Activated naive CD8-positive, alpha-beta T cell treated with anti-CD3 and anti-CD28 coated beads, Interleukin-2, amount 10 ng/mL, durations not matched to agents 7 days and 5 days (primary cell): ENCODE results near the gene CYTH1. TPM values are rescaled to one million over a fixed set of nuclear protein-coding genes. Genes with fewer than 3 reads are reported as not detected.

Experiments used
- ATAC-seq: fragments of 150-1000 bp; cut with Tn5 transposase; one replicate; pipeline ENCODE4 v1.10.0; 2021; ENCODE audit warnings: low read depth, moderate library complexity
- POLR2A ChIA-PET: fragments of 350-600 bp; sonication (Branson Sonifier 250); formaldehyde crosslinking; loops from one replicate; lab custom pipeline; 2021; ENCODE audit warnings: antibody characterized with exemption; lab: Charles Lee
- DNase-seq: peaks from one replicate; pipeline ENCODE4 v3.0.0; 2021
- H3K27ac Mint-ChIP-seq: one replicate; pipeline ENCODE4 v1.8.0; 2022; ENCODE audit warnings: mild to moderate bottlenecking, mixed read lengths
- H3K27me3 Mint-ChIP-seq: one replicate; pipeline ENCODE4 v1.8.0; 2022; ENCODE audit warnings: mild to moderate bottlenecking, moderate library complexity, mixed read lengths
- H3K36me3 Mint-ChIP-seq: one replicate; pipeline ENCODE4 v1.8.0; 2021; ENCODE audit warnings: mild to moderate bottlenecking, mixed read lengths
- H3K4me1 Mint-ChIP-seq: one replicate; pipeline ENCODE4 v1.8.0; 2021; ENCODE audit warnings: mixed read lengths
- H3K4me3 Mint-ChIP-seq: one replicate; pipeline ENCODE4 v1.8.0; 2022; ENCODE audit warnings: mild to moderate bottlenecking, moderate library complexity, mixed read lengths
- H3K9me3 Mint-ChIP-seq: one replicate; pipeline ENCODE4 v1.8.0; 2021; ENCODE audit warnings: mixed read lengths
- total RNA-seq, 2 experiments: library from RNA; stranded (reverse); gene quantifications; one replicate each; pipeline ENCODE4 v1.2.3, GENCODE V29; 2021

CYTH1 gene
- total RNA-seq, 2 experiments from 2014 or later: 180 to 200 TPM

DNA sequence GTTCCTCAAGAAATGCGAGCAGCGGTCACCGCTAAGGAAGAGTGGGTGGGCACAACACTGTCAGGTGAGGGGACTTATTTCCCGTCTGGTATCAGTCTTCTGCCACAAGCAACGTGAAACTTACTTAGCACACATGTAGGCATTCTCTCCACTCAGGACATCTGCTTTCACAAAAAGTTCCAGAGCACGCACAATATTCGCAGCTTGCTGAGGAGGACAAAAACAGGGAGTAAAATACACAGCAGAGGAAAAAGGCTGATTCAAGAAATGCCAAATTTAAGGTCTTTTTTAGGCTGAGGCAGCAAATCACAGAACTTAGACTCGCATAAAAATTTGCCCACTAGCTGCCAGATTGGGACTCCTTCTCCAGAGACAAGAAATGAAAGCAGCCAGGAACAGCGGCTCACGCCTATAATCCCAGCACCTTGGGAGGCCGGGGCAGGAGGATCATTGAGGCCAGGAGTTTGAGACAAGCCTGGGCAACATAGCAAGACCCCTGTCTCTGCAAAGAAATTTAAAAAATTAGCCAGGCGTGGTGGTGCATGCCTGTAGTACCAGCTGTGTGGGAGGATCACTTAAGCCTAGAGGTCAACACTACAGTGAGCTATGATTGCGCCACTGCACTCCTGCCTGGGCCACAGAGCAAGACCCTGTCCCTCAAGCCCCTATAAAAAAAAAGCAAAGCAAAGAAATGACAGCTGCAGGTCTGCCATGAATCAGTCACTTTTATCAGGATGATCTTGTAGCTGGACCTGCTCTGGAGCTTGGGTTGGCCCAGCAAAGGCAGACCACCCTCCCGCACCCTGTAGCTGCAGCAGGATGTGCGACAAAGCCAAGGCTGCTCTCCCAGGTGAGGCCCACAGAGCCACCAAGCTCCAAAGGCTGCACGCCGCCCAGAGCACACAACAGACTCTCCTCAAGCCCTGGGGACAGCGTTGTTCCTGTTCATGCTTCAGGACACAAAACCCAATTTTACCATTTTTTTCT, 38.0 kb upstream of the CYTH1 start:
- Mint-ChIP-seq H3K36me3 (peaks cover 39% of the 10 kb centered on the region), H3K9me3 (no peaks in the 10 kb centered on the region), H3K4me1 (peaks cover 34% of the 10 kb centered on the region), H3K27me3 (no peaks in the 10 kb centered on the region), H3K27ac (peak overlapping the region; percentile 92), H3K4me3 (peak overlapping the region; percentile 78)
- POLR2A ChIA-PET: interaction anchor here (0.6 to 2.8 kb wide), 7 partner anchors 11 to 43 kb away, joined by 3 to 16 read pairs (median 3); partner anchors contain the start of gene USP36
- DNase-seq (no peak), ATAC-seq (no peak)

GRCh38 chr17:78819402-78819801, 37.3 kb upstream of the CYTH1 start:
- peaks cover 36% of the 10 kb centered on the region for H3K36me3 Mint-ChIP-seq
- H3K27me3 Mint-ChIP-seq: no peaks in the 10 kb centered on the region
- peaks cover 31% of the 10 kb centered on the region for H3K4me1 Mint-ChIP-seq
- ATAC-seq: no peak
- no peak for DNase-seq
- H3K27ac Mint-ChIP-seq: peak overlapping the region; percentile 92
- H3K4me3 Mint-ChIP-seq: peak overlapping the region; percentile 78
- no peaks in the 10 kb centered on the region for H3K9me3 Mint-ChIP-seq
- POLR2A ChIA-PET: interaction anchor here (0.7 to 2.8 kb wide), 7 partner anchors 16 to 44 kb away, joined by 3 to 16 read pairs (median 4); partner anchors contain the start of gene USP36

DNA sequence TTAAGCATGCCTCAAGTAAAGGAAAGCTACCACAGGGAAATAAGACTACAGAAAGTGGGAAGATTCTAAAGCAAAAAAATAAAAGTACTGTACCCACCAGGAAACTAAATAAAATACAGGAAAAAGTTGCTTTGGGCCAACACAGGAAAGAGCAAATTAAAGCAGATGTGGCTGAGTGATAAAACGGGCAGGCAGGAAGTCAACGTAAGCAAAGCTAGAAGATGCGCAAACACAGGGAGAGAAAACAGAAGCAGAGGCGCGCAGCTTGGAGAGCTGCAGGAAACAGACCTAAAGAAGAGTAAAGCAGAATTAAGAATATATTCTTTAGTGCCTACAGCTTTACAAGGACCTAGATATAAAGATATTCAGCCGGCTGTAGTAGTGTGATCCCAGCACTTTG, 36.9 kb upstream of the CYTH1 start:
- DNase-seq (no peak), ATAC-seq (peak; percentile 72)
- Mint-ChIP-seq H3K27ac (peak overlapping the region; percentile 92), H3K9me3 (no peaks in the 10 kb centered on the region), H3K4me1 (peaks cover 31% of the 10 kb centered on the region), H3K36me3 (peaks cover 32% of the 10 kb centered on the region), H3K27me3 (no peaks in the 10 kb centered on the region), H3K4me3 (peak overlapping the region; percentile 78)
- POLR2A ChIA-PET: interaction anchor here (0.7 to 2.8 kb wide), 7 partner anchors 16 to 43 kb away, joined by 3 to 16 read pairs (median 4); partner anchors contain the start of gene USP36

DNA sequence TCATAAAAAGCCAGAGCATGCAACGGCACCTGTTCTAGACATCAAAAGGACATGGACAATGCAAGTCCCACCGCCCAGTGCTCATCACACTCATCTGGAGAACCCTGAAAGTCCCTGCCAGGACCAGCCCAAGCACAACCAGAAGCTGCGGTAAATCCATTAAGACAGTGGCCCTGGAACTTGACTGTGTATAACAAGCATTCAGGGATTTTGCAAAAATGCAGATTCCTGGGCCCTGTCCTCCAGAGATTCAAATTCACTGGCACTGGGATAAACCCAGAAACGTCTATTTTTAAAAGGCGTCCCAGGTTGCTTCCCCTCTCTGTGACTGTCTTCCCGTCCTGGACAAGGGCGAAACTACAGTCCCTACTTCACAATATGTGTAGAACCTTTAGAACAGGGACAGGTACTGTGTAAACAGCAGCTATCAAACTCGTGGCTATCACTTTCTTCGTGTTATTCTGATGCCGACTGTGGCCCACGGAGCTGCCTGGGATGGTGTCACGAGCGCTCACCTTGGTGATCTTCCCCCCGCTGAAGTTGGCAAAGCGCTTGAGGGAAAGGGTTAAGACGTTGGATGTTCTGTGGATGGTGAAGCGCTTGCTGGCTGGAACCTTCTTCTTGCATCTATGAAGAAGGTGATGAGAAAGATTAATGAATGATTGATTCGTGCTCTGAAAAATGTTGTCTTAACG, 36.2 kb upstream of the CYTH1 start:
- ATAC-seq (no peak), DNase-seq (no peak)
- POLR2A ChIA-PET: interaction anchor here (0.9 to 2.8 kb wide), 4 partner anchors 17 to 38 kb away, joined by 3 to 16 read pairs (median 8); partner anchors contain the start of gene USP36
- Mint-ChIP-seq H3K36me3 (peaks cover 27% of the 10 kb centered on the region), H3K4me3 (peak overlapping the region; percentile 78), H3K4me1 (peaks cover 31% of the 10 kb centered on the region), H3K9me3 (no peaks in the 10 kb centered on the region), H3K27ac (peak overlapping the region; percentile 92), H3K27me3 (no peaks in the 10 kb centered on the region)

DNA sequence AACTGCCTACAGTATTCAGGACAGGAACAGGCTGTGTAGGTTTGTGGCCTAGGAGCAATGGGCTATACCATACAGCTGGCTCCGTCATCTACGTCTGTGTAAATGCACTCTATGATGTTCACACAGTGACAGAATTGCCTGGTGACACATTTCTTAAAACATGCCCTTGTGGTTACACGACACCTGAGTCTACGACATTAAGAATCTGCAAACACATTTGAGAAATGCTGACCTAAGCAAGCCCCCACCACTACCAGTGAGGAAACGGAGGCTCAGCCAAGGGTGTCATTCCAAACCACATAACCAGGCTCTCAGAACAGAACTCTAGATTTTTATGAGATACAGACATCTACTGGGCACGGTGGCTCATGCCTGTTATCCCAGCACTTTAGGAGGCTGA, 35.0 kb upstream of the CYTH1 start:
- Mint-ChIP-seq H3K27ac (peak overlapping the region; percentile 92), H3K36me3 (peaks cover 25% of the 10 kb centered on the region), H3K27me3 (no peaks in the 10 kb centered on the region), H3K9me3 (no peaks in the 10 kb centered on the region), H3K4me3 (peak overlapping the region; percentile 48), H3K4me1 (peaks cover 31% of the 10 kb centered on the region)
- ATAC-seq: peak; percentile 84
- DNase-seq: no peak
- POLR2A ChIA-PET: interaction anchor here (0.5 to 1.0 kb wide), 2 partner anchors 13 to 39 kb away, joined by 3 to 4 read pairs; no protein-coding TSS in a partner anchor

DNA sequence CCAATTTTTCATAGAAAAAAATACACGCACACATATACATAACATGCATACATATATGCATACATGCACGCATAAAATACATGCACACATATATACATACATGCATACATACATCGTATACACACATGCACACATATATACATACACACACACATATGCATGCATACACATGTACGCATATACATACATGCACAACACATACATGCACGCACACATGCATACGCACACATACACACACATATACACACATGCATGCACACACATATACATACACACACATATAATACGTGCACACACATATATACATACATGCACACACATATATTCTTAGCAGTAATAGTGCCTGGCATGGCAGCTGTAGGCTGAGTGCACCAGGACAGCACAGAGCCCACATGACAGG, 33.6 kb upstream of the CYTH1 start:
- POLR2A ChIA-PET: no interaction called here
- Mint-ChIP-seq H3K27me3 (no peaks in the 10 kb centered on the region), H3K27ac (no peak overlapping the region), H3K9me3 (no peaks in the 10 kb centered on the region), H3K4me3 (no peak overlapping the region), H3K4me1 (peaks cover 31% of the 10 kb centered on the region), H3K36me3 (peaks cover 28% of the 10 kb centered on the region)
- ATAC-seq: no peak
- DNase-seq: no peak

DNA sequence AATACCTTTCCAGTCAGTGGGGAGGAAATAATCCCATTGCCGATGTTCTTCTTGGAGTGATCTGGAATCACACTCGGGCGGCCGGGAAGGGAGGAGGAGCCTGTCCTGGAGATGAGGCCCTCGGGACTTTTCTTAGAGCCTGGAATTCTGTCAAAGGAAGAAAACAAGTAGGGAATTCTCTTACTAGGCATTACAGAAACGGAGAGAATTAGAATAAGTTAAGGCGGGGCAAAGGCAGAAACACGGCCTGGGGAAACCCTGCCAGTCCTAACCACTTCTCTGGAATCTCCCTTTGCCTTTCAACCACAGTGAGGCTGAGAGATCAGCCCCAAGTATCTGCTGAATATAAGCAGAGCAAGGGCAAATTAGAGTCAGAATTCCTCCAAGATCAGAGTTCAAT, 30.8 kb upstream of the CYTH1 start:
- Mint-ChIP-seq H3K9me3 (no peaks in the 10 kb centered on the region), H3K4me3 (no peak overlapping the region), H3K4me1 (peaks cover 12% of the 10 kb centered on the region), H3K36me3 (peaks cover 26% of the 10 kb centered on the region), H3K27ac (no peak overlapping the region), H3K27me3 (no peaks in the 10 kb centered on the region)
- ATAC-seq (no peak), DNase-seq (no peak)
- POLR2A ChIA-PET: no interaction called here

GRCh38 chr17:78808163-78808562, 26.1 kb upstream of the CYTH1 start:
- no peak for ATAC-seq
- Mint-ChIP-seq H3K27me3 (no peaks in the 10 kb centered on the region), H3K36me3 (peaks cover 34% of the 10 kb centered on the region), H3K4me1 (peaks cover 20% of the 10 kb centered on the region), H3K4me3 (no peak overlapping the region), H3K9me3 (no peaks in the 10 kb centered on the region), H3K27ac (no peak overlapping the region)
- POLR2A ChIA-PET: no interaction called here
- no peak for DNase-seq

GRCh38 chr17:78806451-78806850, 24.4 kb upstream of the CYTH1 start:
- Mint-ChIP-seq H3K4me3 (no peak overlapping the region), H3K27me3 (no peaks in the 10 kb centered on the region), H3K4me1 (peaks cover 23% of the 10 kb centered on the region), H3K27ac (peak overlapping the region; percentile 68), H3K36me3 (peaks cover 38% of the 10 kb centered on the region), H3K9me3 (no peaks in the 10 kb centered on the region)
- DNase-seq: no peak
- no peak for ATAC-seq
- POLR2A ChIA-PET: no interaction called here

- Mint-ChIP-seq H3K4me1 (peaks cover 24% of the 10 kb centered on the region), H3K27ac (no peak overlapping the region), H3K4me3 (no peak overlapping the region), H3K36me3 (peaks cover 30% of the 10 kb centered on the region), H3K9me3 (no peaks in the 10 kb centered on the region), H3K27me3 (no peaks in the 10 kb centered on the region)
- DNase-seq (no peak), ATAC-seq (peak; percentile 23)
- POLR2A ChIA-PET: interaction anchor here (0.5 kb wide), 1 partner anchor 80 kb away, joined by 3 read pairs; no protein-coding TSS in a partner anchor
Observed at GRCh38 chr17:78805301-78805700, 23.2 kb upstream of the CYTH1 start.

DNA sequence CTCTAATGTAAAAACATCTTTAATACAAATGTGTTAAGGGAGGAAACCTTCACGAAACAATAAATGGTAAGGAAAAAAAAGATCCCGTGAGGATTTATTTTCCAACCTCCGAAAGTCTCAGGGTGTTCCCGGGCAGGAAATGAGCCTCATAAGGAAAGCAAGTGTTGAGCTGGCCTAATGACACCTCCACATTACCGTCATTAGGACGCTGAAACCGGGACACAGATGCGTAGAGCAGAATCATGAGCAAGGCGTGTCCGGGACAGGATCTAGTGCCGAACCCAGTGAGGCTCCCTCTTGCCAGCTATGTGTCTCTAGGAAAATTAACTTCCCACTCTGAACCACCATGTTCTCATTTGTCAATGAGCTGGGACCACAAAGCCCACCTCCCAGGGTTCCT, 22.7 kb upstream of the CYTH1 start:
- H3K27ac Mint-ChIP-seq: no peak overlapping the region
- H3K36me3 Mint-ChIP-seq: peaks cover 31% of the 10 kb centered on the region
- ATAC-seq: no peak
- H3K4me1 Mint-ChIP-seq: peaks cover 26% of the 10 kb centered on the region
- no peaks in the 10 kb centered on the region for H3K9me3 Mint-ChIP-seq
- POLR2A ChIA-PET: interaction anchor here (0.5 to 1.3 kb wide), 2 partner anchors 19 to 79 kb away, joined by 3 read pairs; no protein-coding TSS in a partner anchor
- no peaks in the 10 kb centered on the region for H3K27me3 Mint-ChIP-seq
- H3K4me3 Mint-ChIP-seq: no peak overlapping the region
- no peak for DNase-seq

DNA sequence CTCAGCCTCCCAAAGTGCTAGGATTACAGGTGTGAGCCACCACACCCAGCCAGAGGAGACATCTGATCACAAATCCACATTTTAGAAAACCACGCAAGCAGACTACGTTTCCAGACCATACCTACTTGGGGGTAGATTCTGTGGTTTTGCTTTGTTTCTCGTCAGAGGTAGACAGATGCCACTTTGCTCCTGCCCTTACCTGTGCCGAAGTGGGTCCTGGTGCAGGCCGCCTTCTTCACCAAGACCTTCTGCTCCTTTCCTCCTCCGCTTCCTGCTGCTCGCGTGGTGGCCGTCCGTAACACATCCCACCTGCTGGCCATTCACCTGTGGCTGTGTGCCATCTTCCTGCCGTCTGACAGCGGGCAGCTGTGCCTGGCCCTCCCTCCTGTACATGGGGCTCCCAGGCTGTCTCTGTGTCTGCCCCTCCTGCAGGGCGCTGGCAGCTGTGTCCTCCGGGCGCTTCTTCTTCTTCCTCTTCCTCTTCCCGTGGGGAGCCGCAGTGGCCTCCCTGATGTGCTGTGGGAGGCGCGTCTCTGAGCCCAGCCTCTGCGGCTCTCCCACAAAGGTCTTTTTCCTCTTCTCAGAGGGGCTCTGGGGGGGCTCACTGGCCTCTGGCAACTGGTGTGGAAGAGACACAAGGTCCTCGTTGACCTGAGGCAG, 21.2 kb upstream of the CYTH1 start:
- H3K9me3 Mint-ChIP-seq: no peaks in the 10 kb centered on the region
- ATAC-seq: peak; percentile 28
- peak overlapping the region; percentile 86 for H3K27ac Mint-ChIP-seq
- H3K4me1 Mint-ChIP-seq: peaks cover 29% of the 10 kb centered on the region
- H3K36me3 Mint-ChIP-seq: peaks cover 34% of the 10 kb centered on the region
- H3K4me3 Mint-ChIP-seq: peak overlapping the region; percentile 84
- POLR2A ChIA-PET: interaction anchor here (0.6 to 1.5 kb wide), 5 partner anchors 13 to 38 kb away, joined by 3 read pairs; no protein-coding TSS in a partner anchor
- H3K27me3 Mint-ChIP-seq: no peaks in the 10 kb centered on the region
- DNase-seq: no peak
